Liver (tissue), 3 donors: ENCODE results near the gene PIH1D2.

Source experiments
- EGR1 ChIP-seq, 2 donors: IDR thresholded peaks; 2 replicates each; pipeline ENCODE4 v1.6.1; 2016 to 2018; ENCODE audit warnings: antibody characterized with exemption in 2 of 2, low read depth in 2 of 2
- GABPA ChIP-seq, 2 donors: IDR thresholded peaks in 1 of 2; conservative IDR thresholded peaks in 1 of 2; 2 replicates each; pipeline ENCODE4 v1.6.1; 2016; ENCODE audit warnings: antibody characterized with exemption in 2 of 2, mild to moderate bottlenecking in 1 of 2, moderate library complexity in 1 of 2
- JUND ChIP-seq, 2 donors: IDR thresholded peaks; 2 replicates each; pipeline ENCODE4 v1.6.1; 2016; ENCODE audit warnings: antibody characterized with exemption in 2 of 2
- RAD21 ChIP-seq, 2 donors: IDR thresholded peaks; 2 replicates each; pipeline ENCODE4 v1.6.1; 2016; ENCODE audit warnings: antibody characterized with exemption in 2 of 2, mild to moderate bottlenecking in 2 of 2
- SP1 ChIP-seq: IDR thresholded peaks from 2 replicates; pipeline ENCODE4 v1.6.1; 2018; ENCODE audit warnings: antibody characterized with exemption, mild to moderate bottlenecking
- TAF1 ChIP-seq: conservative IDR thresholded peaks from 2 replicates; pipeline ENCODE4 v1.6.1; 2016; ENCODE audit warnings: antibody characterized with exemption, mild to moderate bottlenecking
- YY1 ChIP-seq: IDR thresholded peaks from 2 replicates; pipeline ENCODE4 v1.6.1; 2016; ENCODE audit warnings: antibody characterized with exemption, mild to moderate bottlenecking
- TF ChIP-seq, protein P1 (sequence below): IDR thresholded peaks from 2 replicates; pipeline ENCODE4 v1.6.1; 2016; ENCODE audit warnings: antibody characterized with exemption
- TF ChIP-seq, protein P2 (sequence below): fragments of 150-350 bp; IDR thresholded peaks from 2 replicates; pipeline ENCODE4 v1.5.1; 2017; ENCODE audit warnings: improper control_type of control experiment, low read depth, low read length; ENCODE audit not compliant: missing input control
- TF ChIP-seq, protein P3 (sequence below): IDR thresholded peaks from 2 replicates; pipeline ENCODE4 v1.6.1; 2016; ENCODE audit warnings: antibody characterized with exemption, mild to moderate bottlenecking
- TF ChIP-seq, protein P4 (sequence below): IDR thresholded peaks from 2 replicates; pipeline ENCODE4 v1.6.1; 2016; ENCODE audit warnings: antibody characterized with exemption
- donor health status: healthy.
- donor health status: healthy.

DNA sequence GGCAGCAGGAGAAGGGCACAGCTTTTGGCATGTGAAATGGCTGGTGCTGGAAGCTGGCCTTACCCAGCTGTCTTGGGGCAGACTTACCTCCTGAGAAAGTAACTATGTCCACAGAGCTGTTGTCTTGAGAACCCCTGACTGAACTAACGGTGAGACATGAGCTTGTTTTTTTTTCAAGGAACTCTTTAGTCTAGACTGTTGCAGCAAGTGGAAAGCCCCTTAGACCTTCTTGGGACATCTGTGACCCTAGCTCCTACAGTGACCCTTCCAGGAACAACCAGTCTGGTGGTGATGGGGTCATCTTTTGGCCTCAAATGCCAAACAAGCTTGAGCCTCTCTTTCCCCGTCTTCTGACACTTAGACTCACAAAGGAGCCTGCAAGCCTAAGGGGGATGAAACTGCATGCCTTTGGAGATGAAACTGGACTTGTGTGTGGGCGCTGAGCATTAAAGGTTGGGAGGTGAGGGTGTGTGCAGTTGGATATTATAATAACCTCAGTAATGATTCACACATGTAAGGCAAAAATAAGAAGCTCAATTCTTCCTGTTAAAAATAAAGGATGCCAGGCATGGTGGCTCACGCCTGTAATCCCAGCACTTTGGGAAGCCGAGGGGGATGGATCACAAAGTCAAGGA lies 48.3 kb upstream of the PIH1D2 start:
- TF ChIP-seq, protein P1, sequence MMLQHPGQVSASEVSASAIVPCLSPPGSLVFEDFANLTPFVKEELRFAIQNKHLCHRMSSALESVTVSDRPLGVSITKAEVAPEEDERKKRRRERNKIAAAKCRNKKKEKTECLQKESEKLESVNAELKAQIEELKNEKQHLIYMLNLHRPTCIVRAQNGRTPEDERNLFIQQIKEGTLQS: no peak
- TF ChIP-seq, protein P2, sequence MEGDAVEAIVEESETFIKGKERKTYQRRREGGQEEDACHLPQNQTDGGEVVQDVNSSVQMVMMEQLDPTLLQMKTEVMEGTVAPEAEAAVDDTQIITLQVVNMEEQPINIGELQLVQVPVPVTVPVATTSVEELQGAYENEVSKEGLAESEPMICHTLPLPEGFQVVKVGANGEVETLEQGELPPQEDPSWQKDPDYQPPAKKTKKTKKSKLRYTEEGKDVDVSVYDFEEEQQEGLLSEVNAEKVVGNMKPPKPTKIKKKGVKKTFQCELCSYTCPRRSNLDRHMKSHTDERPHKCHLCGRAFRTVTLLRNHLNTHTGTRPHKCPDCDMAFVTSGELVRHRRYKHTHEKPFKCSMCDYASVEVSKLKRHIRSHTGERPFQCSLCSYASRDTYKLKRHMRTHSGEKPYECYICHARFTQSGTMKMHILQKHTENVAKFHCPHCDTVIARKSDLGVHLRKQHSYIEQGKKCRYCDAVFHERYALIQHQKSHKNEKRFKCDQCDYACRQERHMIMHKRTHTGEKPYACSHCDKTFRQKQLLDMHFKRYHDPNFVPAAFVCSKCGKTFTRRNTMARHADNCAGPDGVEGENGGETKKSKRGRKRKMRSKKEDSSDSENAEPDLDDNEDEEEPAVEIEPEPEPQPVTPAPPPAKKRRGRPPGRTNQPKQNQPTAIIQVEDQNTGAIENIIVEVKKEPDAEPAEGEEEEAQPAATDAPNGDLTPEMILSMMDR: no peak
- no peak for TF ChIP-seq SP1
- TF ChIP-seq YY1: no peak
- TF ChIP-seq, protein P3, sequence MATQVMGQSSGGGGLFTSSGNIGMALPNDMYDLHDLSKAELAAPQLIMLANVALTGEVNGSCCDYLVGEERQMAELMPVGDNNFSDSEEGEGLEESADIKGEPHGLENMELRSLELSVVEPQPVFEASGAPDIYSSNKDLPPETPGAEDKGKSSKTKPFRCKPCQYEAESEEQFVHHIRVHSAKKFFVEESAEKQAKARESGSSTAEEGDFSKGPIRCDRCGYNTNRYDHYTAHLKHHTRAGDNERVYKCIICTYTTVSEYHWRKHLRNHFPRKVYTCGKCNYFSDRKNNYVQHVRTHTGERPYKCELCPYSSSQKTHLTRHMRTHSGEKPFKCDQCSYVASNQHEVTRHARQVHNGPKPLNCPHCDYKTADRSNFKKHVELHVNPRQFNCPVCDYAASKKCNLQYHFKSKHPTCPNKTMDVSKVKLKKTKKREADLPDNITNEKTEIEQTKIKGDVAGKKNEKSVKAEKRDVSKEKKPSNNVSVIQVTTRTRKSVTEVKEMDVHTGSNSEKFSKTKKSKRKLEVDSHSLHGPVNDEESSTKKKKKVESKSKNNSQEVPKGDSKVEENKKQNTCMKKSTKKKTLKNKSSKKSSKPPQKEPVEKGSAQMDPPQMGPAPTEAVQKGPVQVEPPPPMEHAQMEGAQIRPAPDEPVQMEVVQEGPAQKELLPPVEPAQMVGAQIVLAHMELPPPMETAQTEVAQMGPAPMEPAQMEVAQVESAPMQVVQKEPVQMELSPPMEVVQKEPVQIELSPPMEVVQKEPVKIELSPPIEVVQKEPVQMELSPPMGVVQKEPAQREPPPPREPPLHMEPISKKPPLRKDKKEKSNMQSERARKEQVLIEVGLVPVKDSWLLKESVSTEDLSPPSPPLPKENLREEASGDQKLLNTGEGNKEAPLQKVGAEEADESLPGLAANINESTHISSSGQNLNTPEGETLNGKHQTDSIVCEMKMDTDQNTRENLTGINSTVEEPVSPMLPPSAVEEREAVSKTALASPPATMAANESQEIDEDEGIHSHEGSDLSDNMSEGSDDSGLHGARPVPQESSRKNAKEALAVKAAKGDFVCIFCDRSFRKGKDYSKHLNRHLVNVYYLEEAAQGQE: no peak
- TF ChIP-seq JUND (IDR thresholded peaks at IDR 0.05): no peak
- no peak for TF ChIP-seq EGR1 (IDR thresholded peaks at IDR 0.05; ENCODE audit: low read depth in 2 of 2)
- no peak for TF ChIP-seq GABPA (IDR thresholded peaks at IDR 0.05 in 1 of 2, conservative IDR thresholded peaks at IDR 0.05 in 1 of 2)
- TF ChIP-seq TAF1: no peak
- TF ChIP-seq, protein P4, sequence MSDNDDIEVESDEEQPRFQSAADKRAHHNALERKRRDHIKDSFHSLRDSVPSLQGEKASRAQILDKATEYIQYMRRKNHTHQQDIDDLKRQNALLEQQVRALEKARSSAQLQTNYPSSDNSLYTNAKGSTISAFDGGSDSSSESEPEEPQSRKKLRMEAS: no peak
- no peak for TF ChIP-seq RAD21 (IDR thresholded peaks at IDR 0.05)
